Measurements from ENCODE around the gene CYB5D1. TPM values are rescaled to one million over a fixed set of nuclear protein-coding genes. Genes with fewer than 3 reads are reported as not detected.
A peak's percentile ranks its signal among the peaks of the same experiment; 100 is the strongest.

The CYB5D1 gene
- total RNA-seq, 4 donors from 2014 or later: 11.6 to 14.9 (median 12.0) TPM

DNA sequence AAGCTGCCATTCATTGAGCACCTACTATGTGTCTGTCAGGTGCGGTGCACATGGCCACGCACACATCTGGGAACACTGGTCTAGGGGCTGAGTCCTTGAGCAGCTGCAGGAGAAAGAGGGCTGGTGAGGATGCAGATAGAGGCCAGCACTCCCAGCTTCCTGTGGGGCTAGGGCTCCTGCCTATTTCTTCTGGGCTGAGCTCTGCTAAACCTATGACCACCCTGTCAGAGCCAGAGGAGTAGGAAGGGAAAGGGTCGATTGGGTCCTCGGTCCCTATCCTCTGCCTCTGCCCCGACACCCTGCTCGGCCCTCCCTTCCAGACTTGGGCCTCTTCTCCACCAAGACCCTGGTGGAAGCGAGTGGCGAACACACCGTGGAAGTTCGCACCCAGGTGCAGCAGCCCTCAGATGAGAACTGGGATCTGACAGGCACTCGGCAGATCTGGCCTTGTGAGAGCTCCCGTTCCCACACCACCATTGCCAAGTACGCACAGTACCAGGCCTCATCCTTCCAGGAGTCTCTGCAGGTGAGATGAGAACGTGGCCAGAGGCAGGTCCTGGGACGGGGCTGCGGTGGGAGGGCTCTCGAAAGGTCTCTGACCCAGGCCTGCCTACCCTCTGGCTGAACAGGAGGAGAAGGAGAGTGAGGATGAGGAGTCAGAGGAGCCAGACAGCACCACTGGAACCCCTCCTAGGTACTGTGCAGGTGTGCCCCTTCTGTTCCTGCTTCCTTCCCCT, 6.9 kb upstream of the CYB5D1 start:
- Histone ChIP-seq H3K36me3 (peaks cover 65 to 80% (median 73%) of the 10 kb centered on the region in 4 donors), H3K4me1 (peaks cover 27 to 51% (median 39%) of the 10 kb centered on the region in 4 donors), H3K27me3 (no peaks in the 10 kb centered on the region), H3K27ac (replicated peaks in 1 of 4) (peak overlapping the region in 3 of 4 donors; percentile 42 to 51 (median 44)), H3K4me3 (no peak overlapping the region), H3K9me3 (no peaks in the 10 kb centered on the region)
- no peak for TF ChIP-seq POLR2A (IDR thresholded peaks at IDR 0.05; ENCODE audit: low read depth)
- no peak for TF ChIP-seq EP300 (IDR thresholded peaks at IDR 0.05)
- TF ChIP-seq, protein P1, sequence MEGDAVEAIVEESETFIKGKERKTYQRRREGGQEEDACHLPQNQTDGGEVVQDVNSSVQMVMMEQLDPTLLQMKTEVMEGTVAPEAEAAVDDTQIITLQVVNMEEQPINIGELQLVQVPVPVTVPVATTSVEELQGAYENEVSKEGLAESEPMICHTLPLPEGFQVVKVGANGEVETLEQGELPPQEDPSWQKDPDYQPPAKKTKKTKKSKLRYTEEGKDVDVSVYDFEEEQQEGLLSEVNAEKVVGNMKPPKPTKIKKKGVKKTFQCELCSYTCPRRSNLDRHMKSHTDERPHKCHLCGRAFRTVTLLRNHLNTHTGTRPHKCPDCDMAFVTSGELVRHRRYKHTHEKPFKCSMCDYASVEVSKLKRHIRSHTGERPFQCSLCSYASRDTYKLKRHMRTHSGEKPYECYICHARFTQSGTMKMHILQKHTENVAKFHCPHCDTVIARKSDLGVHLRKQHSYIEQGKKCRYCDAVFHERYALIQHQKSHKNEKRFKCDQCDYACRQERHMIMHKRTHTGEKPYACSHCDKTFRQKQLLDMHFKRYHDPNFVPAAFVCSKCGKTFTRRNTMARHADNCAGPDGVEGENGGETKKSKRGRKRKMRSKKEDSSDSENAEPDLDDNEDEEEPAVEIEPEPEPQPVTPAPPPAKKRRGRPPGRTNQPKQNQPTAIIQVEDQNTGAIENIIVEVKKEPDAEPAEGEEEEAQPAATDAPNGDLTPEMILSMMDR (IDR thresholded peaks at IDR 0.05): no peak
- TF ChIP-seq POLR2AphosphoS5 (IDR thresholded peaks at IDR 0.05): no peak
- WGBS: 94% methylated on average over 13 of the region's 17 CpGs
- intact Hi-C loops (cut with DNase I): no loop called here
- no peak for DNase-seq (ENCODE audit: extremely low spot score)

DNA sequence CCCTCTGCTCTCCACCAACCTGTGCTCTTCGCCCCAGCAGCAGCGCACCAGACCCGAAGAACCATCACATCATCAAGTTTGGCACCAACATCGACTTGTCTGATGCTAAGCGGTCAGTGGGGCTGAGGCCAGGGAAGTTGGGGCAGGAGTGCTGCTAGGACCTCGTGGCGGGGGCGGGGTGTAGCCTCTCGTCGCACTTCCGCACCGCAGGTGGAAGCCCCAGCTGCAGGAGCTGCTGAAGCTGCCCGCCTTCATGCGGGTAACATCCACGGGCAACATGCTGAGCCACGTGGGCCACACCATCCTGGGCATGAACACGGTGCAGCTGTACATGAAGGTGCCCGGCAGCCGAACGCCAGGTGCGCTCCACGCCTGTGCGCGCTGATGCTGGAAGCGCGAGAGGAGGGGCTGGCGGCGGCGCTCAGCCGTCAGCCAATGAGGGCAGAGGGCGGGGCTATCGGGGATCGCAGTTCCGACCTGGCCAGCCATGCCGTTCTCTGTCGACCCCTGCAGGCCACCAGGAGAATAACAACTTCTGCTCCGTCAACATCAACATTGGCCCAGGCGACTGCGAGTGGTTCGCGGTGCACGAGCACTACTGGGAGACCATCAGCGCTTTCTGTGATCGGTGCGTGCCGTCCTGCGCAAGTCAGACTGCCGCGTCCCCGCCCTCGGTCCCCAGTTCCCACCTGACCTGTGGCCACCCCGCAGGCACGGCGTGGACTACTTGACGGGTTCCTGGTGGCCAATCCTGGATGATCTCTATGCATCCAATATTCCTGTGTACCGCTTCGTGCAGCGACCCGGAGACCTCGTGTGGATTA, 6.2 kb upstream of the CYB5D1 start:
- peaks cover 58 to 73% (median 65%) of the 10 kb centered on the region in 4 donors for H3K36me3 ChIP-seq
- intact Hi-C loops (cut with DNase I): no loop called here
- TF ChIP-seq EP300 (IDR thresholded peaks at IDR 0.05) (no peak), POLR2A (IDR thresholded peaks at IDR 0.05; ENCODE audit: low read depth) (no peak), POLR2AphosphoS5 (IDR thresholded peaks at IDR 0.05) (peak; percentile 63 to 88)
- TF ChIP-seq, protein P1 (IDR thresholded peaks at IDR 0.05): peak in 2 of 3 experiments; percentile 99 to 100
- H3K4me1 ChIP-seq: peaks cover 32 to 52% (median 40%) of the 10 kb centered on the region in 4 donors
- WGBS: 3% methylated on average over 20 of the region's 60 CpGs
- peak overlapping the region; percentile 10 to 22 (median 16) for H3K4me3 ChIP-seq
- H3K27me3 ChIP-seq: no peaks in the 10 kb centered on the region
- DNase-seq (ENCODE audit: extremely low spot score): peak; percentile 97
- no peaks in the 10 kb centered on the region for H3K9me3 ChIP-seq
- H3K27ac ChIP-seq (replicated peaks in 1 of 4): peak overlapping the region in 3 of 4 donors; percentile 42 to 57 (median 51)

DNA sequence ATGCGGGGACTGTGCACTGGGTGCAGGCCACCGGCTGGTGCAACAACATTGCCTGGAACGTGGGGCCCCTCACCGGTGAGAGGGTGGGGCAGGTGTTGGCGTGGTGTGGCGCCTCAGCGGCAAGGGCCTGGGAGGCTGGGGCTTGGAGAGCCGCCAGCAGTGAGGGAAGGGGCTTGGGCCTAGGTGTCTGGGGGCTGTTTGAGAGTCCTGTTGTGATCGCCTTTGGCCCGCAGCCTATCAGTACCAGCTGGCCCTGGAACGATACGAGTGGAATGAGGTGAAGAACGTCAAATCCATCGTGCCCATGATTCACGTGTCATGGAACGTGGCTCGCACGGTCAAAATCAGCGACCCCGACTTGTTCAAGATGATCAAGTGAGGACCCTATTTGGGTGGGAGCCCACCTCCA, 5.5 kb upstream of the CYB5D1 start:
- Histone ChIP-seq H3K27ac (replicated peaks in 1 of 4) (peak overlapping the region in 3 of 4 donors; percentile 42 to 57 (median 51)), H3K4me1 (peaks cover 32 to 52% (median 43%) of the 10 kb centered on the region in 4 donors), H3K9me3 (no peaks in the 10 kb centered on the region), H3K4me3 (no peak overlapping the region), H3K27me3 (no peaks in the 10 kb centered on the region), H3K36me3 (peaks cover 51 to 66% (median 59%) of the 10 kb centered on the region in 4 donors)
- TF ChIP-seq, protein P1 (IDR thresholded peaks at IDR 0.05): no peak
- TF ChIP-seq POLR2AphosphoS5 (IDR thresholded peaks at IDR 0.05) (no peak), POLR2A (IDR thresholded peaks at IDR 0.05; ENCODE audit: low read depth) (no peak), EP300 (IDR thresholded peaks at IDR 0.05) (no peak)
- no peak for DNase-seq (ENCODE audit: extremely low spot score)
- intact Hi-C loops (cut with DNase I): no loop called here
- WGBS: 68% methylated on average over 17 of the region's 20 CpGs

DNA sequence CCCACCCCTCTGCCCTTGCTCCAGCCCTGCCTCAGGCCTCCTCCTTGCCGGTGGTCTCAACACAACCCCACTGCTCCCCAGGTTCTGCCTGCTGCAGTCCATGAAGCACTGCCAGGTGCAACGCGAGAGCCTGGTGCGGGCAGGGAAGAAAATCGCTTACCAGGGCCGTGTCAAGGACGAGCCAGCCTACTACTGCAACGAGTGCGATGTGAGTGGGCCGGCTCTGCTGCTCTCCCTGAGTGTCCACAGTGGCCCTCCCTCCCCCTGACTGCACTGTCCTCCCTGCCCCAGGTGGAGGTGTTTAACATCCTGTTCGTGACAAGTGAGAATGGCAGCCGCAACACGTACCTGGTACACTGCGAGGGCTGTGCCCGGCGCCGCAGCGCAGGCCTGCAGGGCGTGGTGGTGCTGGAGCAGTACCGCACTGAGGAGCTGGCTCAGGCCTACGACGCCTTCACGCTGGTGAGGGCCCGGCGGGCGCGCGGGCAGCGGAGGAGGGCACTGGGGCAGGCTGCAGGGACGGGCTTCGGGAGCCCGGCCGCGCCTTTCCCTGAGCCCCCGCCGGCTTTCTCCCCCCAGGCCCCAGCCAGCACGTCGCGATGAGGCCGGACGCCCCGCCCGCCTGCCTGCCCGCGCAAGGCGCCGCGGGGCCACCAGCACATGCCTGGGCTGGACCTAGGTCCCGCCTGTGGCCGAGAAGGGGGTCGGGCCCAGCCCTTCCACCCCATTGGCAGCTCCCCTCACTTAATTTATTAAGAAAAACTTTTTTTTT, 4.7 kb upstream of the CYB5D1 start:
- intact Hi-C loops (cut with DNase I): no loop called here
- 84% methylated on average over 21 of the region's 51 CpGs for WGBS
- TF ChIP-seq EP300 (IDR thresholded peaks at IDR 0.05): no peak
- TF ChIP-seq, protein P1 (IDR thresholded peaks at IDR 0.05): no peak
- TF ChIP-seq POLR2A (IDR thresholded peaks at IDR 0.05; ENCODE audit: low read depth): no peak
- TF ChIP-seq POLR2AphosphoS5 (IDR thresholded peaks at IDR 0.05): no peak
- Histone ChIP-seq H3K9me3 (no peaks in the 10 kb centered on the region), H3K36me3 (peaks cover 43 to 58% (median 51%) of the 10 kb centered on the region in 4 donors), H3K4me3 (peak overlapping the region in 2 of 4 donors; percentile 73 to 75), H3K4me1 (peaks cover 34 to 49% (median 44%) of the 10 kb centered on the region in 4 donors), H3K27me3 (no peaks in the 10 kb centered on the region), H3K27ac (replicated peaks in 1 of 4) (no peak overlapping the region)
- no peak for DNase-seq (ENCODE audit: extremely low spot score)

Measured in esophagus muscularis mucosa (tissue), 4 donors.